Measurements from ENCODE around the gene PSAT1. TPM values are rescaled to one million over a fixed set of nuclear protein-coding genes. Genes with fewer than 3 reads are reported as not detected.

Gene PSAT1
- 114 and 173 TPM in 2 replicates for total RNA-seq (2014; rRNA removed; shearing (Covaris generic); ENCODE audit: low replicate concordance)

DNA sequence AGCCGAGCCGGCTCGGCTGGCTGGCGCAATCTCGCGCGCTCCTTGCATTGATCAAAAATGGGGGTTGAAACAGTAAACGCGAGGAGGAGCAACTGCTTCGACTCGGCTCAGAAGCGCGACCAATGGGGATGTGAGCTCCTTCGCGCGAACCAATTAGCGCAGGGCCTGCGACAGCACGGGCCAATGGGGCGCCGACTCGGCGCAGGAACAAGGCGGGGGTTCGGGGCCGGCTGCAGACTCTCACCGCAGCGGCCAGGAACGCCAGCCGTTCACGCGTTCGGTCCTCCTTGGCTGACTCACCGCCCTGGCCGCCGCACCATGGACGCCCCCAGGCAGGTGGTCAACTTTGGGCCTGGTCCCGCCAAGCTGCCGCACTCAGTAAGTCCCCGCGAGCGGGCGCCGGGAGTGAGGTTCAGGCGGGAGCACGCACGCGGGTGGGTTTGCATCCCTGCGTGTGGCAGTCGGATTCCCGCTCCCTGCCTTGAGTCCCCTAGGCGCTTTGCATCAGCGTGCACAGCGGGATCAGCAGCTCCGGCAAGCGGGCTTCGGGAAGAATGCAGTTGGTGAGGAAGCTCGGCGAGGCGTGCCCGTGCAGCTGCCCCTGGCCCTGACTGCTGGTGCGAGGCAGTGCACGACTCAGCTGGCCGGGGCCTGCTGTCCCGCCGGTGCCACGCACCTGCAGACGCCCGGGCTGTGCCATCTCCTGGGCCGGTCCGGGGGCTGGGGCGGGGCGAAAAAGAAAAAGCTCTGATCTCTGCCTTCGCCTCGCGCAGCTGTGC, at the start of gene PSAT1:
TSS of gene PSAT1 (plus strand) at position 233 of the 779 bp plus-strand sequence. CDS start at position 319, 86 bp downstream.
- Histone ChIP-seq H3K79me2 (ENCODE audit: low read length) (peaks cover 31% of the 10 kb centered on the region), H3K4me3 (ENCODE audit: low read length) (peak within 1 kb of the TSS; percentile 88), H3K27me3 (ENCODE audit: low read length) (no peaks in the 10 kb centered on the region), H3K4me2 (ENCODE audit: low read depth, low read length, poor library complexity, severe bottlenecking) (peak within 1 kb of the TSS; percentile 90), H3K9me2 (replicated peaks; ENCODE audit: insufficient read depth, low read length) (no peaks in the 10 kb centered on the region), H3K9ac (ENCODE audit: low read length) (peak within 1 kb of the TSS; percentile 99), H3K27ac (ENCODE audit: low read length) (peak within 1 kb of the TSS; percentile 96), H3K4me1 (ENCODE audit: low read length) (peaks cover 27% of the 10 kb centered on the region), H4K20me1 (ENCODE audit: insufficient read depth, low read depth, low read length) (no peaks in the 10 kb centered on the region), H2AFZ (ENCODE audit: low read length) (peak within 1 kb of the TSS; percentile 41; the same call in 1 of the 2 replicates), H3K9me3 (ENCODE audit: low read length) (no peaks in the 10 kb centered on the region), H3K36me3 (ENCODE audit: insufficient read depth, low read length) (peaks cover 27% of the 10 kb centered on the region)
- DNase-seq: peak; percentile 97

- H2AFZ ChIP-seq (ENCODE audit: low read length): no peak overlapping the region
- H3K4me2 ChIP-seq (ENCODE audit: low read depth, low read length, poor library complexity, severe bottlenecking): no peak overlapping the region
- H3K27me3 ChIP-seq (ENCODE audit: low read length): no peaks in the 10 kb centered on the region
- no peaks in the 10 kb centered on the region for H3K9me3 ChIP-seq (ENCODE audit: low read length)
- H3K79me2 ChIP-seq (ENCODE audit: low read length): peaks cover 9% of the 10 kb centered on the region; the same call in 1 of the 2 replicates
- no peak overlapping the region for H3K4me3 ChIP-seq (ENCODE audit: low read length)
- H3K4me1 ChIP-seq (ENCODE audit: low read length): no peaks in the 10 kb centered on the region
- no peak overlapping the region for H3K27ac ChIP-seq (ENCODE audit: low read length)
- DNase-seq: no peak
- peaks cover 53% of the 10 kb centered on the region for H3K36me3 ChIP-seq (ENCODE audit: insufficient read depth, low read length)
- H4K20me1 ChIP-seq (ENCODE audit: insufficient read depth, low read depth, low read length): no peaks in the 10 kb centered on the region
- no peaks in the 10 kb centered on the region for H3K9me2 ChIP-seq (replicated peaks; ENCODE audit: insufficient read depth, low read length)
- H3K9ac ChIP-seq (ENCODE audit: low read length): no peak overlapping the region
Observed at GRCh38 chr9:78248635-78249034, 48.3 kb upstream of the PSAT1 start.

GRCh38 chr9:78249542-78249941, 47.4 kb upstream of the PSAT1 start:
- Histone ChIP-seq H3K4me2 (ENCODE audit: low read depth, low read length, poor library complexity, severe bottlenecking) (no peak overlapping the region), H3K9me3 (ENCODE audit: low read length) (no peaks in the 10 kb centered on the region), H2AFZ (ENCODE audit: low read length) (no peak overlapping the region), H3K4me1 (ENCODE audit: low read length) (no peaks in the 10 kb centered on the region), H3K27ac (ENCODE audit: low read length) (no peak overlapping the region), H3K27me3 (ENCODE audit: low read length) (no peaks in the 10 kb centered on the region), H3K9me2 (replicated peaks; ENCODE audit: insufficient read depth, low read length) (no peaks in the 10 kb centered on the region), H3K4me3 (ENCODE audit: low read length) (no peak overlapping the region), H3K36me3 (ENCODE audit: insufficient read depth, low read length) (peaks cover 49% of the 10 kb centered on the region), H4K20me1 (ENCODE audit: insufficient read depth, low read depth, low read length) (no peaks in the 10 kb centered on the region), H3K9ac (ENCODE audit: low read length) (no peak overlapping the region), H3K79me2 (ENCODE audit: low read length) (peaks cover 5% of the 10 kb centered on the region; the same call in 1 of the 2 replicates)
- no peak for DNase-seq

DNA sequence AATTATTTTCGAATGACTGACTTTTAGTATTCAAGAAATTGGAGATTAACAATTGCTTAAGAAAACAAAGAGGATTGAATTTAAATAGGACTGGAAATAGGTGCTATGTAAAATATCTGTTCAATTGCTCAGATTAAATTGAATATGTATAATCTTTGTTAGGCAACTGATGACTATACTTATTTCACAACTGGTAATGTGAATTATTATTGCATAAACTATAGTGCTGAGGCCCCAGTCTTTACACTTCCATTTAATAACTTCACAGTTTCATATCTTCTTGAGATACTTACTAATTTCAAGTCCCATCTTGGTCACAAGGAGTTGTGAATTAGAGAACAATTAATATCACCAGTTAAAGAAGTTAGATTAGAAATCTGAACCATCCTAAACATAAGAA, 44.3 kb upstream of the PSAT1 start:
- Histone ChIP-seq H3K27ac (ENCODE audit: low read length) (no peak overlapping the region), H2AFZ (ENCODE audit: low read length) (no peak overlapping the region), H3K9me3 (ENCODE audit: low read length) (no peaks in the 10 kb centered on the region), H3K4me2 (ENCODE audit: low read depth, low read length, poor library complexity, severe bottlenecking) (no peak overlapping the region), H3K27me3 (ENCODE audit: low read length) (no peaks in the 10 kb centered on the region), H3K79me2 (ENCODE audit: low read length) (no peaks in the 10 kb centered on the region), H3K4me1 (ENCODE audit: low read length) (peaks cover 11% of the 10 kb centered on the region), H3K4me3 (ENCODE audit: low read length) (no peak overlapping the region), H4K20me1 (ENCODE audit: insufficient read depth, low read depth, low read length) (no peaks in the 10 kb centered on the region), H3K9me2 (replicated peaks; ENCODE audit: insufficient read depth, low read length) (no peaks in the 10 kb centered on the region), H3K9ac (ENCODE audit: low read length) (no peak overlapping the region), H3K36me3 (ENCODE audit: insufficient read depth, low read length) (peaks cover 42% of the 10 kb centered on the region; the same call in 1 of the 2 replicates)
- no peak for DNase-seq

GRCh38 chr9:78253285-78253684, 43.6 kb upstream of the PSAT1 start:
- no peak for DNase-seq
- Histone ChIP-seq H3K27me3 (ENCODE audit: low read length) (no peaks in the 10 kb centered on the region), H3K27ac (ENCODE audit: low read length) (no peak overlapping the region), H3K9me3 (ENCODE audit: low read length) (no peaks in the 10 kb centered on the region), H3K9me2 (replicated peaks; ENCODE audit: insufficient read depth, low read length) (no peaks in the 10 kb centered on the region), H3K9ac (ENCODE audit: low read length) (no peak overlapping the region), H3K4me2 (ENCODE audit: low read depth, low read length, poor library complexity, severe bottlenecking) (no peak overlapping the region), H2AFZ (ENCODE audit: low read length) (no peak overlapping the region), H3K36me3 (ENCODE audit: insufficient read depth, low read length) (peaks cover 38% of the 10 kb centered on the region; the same call in 1 of the 2 replicates), H3K4me1 (ENCODE audit: low read length) (peaks cover 17% of the 10 kb centered on the region), H3K79me2 (ENCODE audit: low read length) (no peaks in the 10 kb centered on the region), H4K20me1 (ENCODE audit: insufficient read depth, low read depth, low read length) (no peaks in the 10 kb centered on the region), H3K4me3 (ENCODE audit: low read length) (no peak overlapping the region)

- Histone ChIP-seq H3K27me3 (ENCODE audit: low read length) (no peaks in the 10 kb centered on the region), H3K9me3 (ENCODE audit: low read length) (no peaks in the 10 kb centered on the region), H3K27ac (ENCODE audit: low read length) (no peak overlapping the region), H3K4me2 (ENCODE audit: low read depth, low read length, poor library complexity, severe bottlenecking) (no peak overlapping the region), H3K4me1 (ENCODE audit: low read length) (peaks cover 23% of the 10 kb centered on the region), H4K20me1 (ENCODE audit: insufficient read depth, low read depth, low read length) (no peaks in the 10 kb centered on the region), H3K36me3 (ENCODE audit: insufficient read depth, low read length) (peaks cover 30% of the 10 kb centered on the region), H3K9me2 (replicated peaks; ENCODE audit: insufficient read depth, low read length) (no peaks in the 10 kb centered on the region), H2AFZ (ENCODE audit: low read length) (no peak overlapping the region), H3K4me3 (ENCODE audit: low read length) (no peak overlapping the region), H3K9ac (ENCODE audit: low read length) (no peak overlapping the region), H3K79me2 (ENCODE audit: low read length) (0 out of 2 replicates have a peak, but pooled peaks cover 4% of the 10 kb centered on the region)
- DNase-seq: peak; percentile 79
Observed at GRCh38 chr9:78261403-78262001, 35.4 kb upstream of the PSAT1 start.

DNA sequence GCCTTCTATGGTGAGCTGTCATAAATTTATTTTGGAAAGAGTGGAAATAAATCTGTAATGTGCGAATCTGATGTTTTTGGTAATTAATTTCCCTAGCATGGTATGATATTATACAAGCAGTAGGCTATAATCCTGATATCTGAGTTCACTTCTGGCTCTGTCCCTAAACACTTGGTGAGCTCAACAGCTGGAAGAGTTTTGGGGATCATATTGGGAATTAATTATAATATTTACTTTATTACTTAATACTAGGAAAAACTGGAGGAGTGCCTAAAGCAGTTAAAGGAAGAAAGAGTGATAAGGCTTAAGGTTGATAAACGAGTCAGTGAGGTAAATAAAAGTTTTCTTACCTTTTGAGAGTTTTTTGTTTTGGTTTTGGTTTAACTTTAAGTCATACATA, 34.3 kb upstream of the PSAT1 start:
- no peaks in the 10 kb centered on the region for H3K9me3 ChIP-seq (ENCODE audit: low read length)
- peaks cover 32% of the 10 kb centered on the region for H3K36me3 ChIP-seq (ENCODE audit: insufficient read depth, low read length)
- H3K79me2 ChIP-seq (ENCODE audit: low read length): 0 out of 2 replicates have a peak, but pooled peaks cover 4% of the 10 kb centered on the region
- H3K27ac ChIP-seq (ENCODE audit: low read length): no peak overlapping the region
- no peak overlapping the region for H2AFZ ChIP-seq (ENCODE audit: low read length)
- no peak for DNase-seq
- no peak overlapping the region for H3K9ac ChIP-seq (ENCODE audit: low read length)
- no peak overlapping the region for H3K4me2 ChIP-seq (ENCODE audit: low read depth, low read length, poor library complexity, severe bottlenecking)
- H4K20me1 ChIP-seq (ENCODE audit: insufficient read depth, low read depth, low read length): no peaks in the 10 kb centered on the region
- H3K4me3 ChIP-seq (ENCODE audit: low read length): no peak overlapping the region
- no peaks in the 10 kb centered on the region for H3K9me2 ChIP-seq (replicated peaks; ENCODE audit: insufficient read depth, low read length)
- H3K4me1 ChIP-seq (ENCODE audit: low read length): peaks cover 12% of the 10 kb centered on the region
- H3K27me3 ChIP-seq (ENCODE audit: low read length): no peaks in the 10 kb centered on the region

DNA sequence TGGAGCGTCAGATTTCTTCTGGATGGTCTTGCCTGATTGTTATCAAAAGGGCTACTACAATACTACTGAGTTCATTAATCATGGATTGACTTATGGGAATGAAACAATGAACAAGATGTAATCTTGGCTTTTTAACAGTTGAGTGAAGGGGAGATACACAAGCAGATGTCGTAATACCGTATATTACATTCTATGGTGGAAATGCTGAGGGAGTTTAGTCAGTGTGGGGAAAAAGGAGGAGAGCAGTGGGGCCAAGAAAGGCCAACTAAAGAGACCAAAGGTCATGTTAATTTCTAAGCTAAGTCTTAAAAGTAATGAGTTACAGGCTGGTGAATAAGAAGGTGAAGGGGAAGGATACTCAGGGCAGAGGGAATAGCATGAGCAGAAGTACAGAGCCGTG, 29.0 kb upstream of the PSAT1 start:
- H3K79me2 ChIP-seq (ENCODE audit: low read length): no peaks in the 10 kb centered on the region
- no peaks in the 10 kb centered on the region for H3K9me2 ChIP-seq (replicated peaks; ENCODE audit: insufficient read depth, low read length)
- H3K4me2 ChIP-seq (ENCODE audit: low read depth, low read length, poor library complexity, severe bottlenecking): no peak overlapping the region
- H3K36me3 ChIP-seq (ENCODE audit: insufficient read depth, low read length): peaks cover 53% of the 10 kb centered on the region
- H3K27ac ChIP-seq (ENCODE audit: low read length): no peak overlapping the region
- H3K4me3 ChIP-seq (ENCODE audit: low read length): no peak overlapping the region
- 0 out of 2 replicates have a peak, but pooled peaks cover 3% of the 10 kb centered on the region for H3K4me1 ChIP-seq (ENCODE audit: low read length)
- DNase-seq: no peak
- H3K9me3 ChIP-seq (ENCODE audit: low read length): no peaks in the 10 kb centered on the region
- H3K9ac ChIP-seq (ENCODE audit: low read length): no peak overlapping the region
- H4K20me1 ChIP-seq (ENCODE audit: insufficient read depth, low read depth, low read length): no peaks in the 10 kb centered on the region
- no peak overlapping the region for H2AFZ ChIP-seq (ENCODE audit: low read length)
- no peaks in the 10 kb centered on the region for H3K27me3 ChIP-seq (ENCODE audit: low read length)

Data from Karpas-422 (cell line).